Esophagus squamous epithelium (tissue), 5 donors: ENCODE data around the gene SLC22A15. TPM values are rescaled to one million over a fixed set of nuclear protein-coding genes. Genes with fewer than 3 reads are reported as not detected.

Source experiments
- DNase-seq: peaks from one replicate; lab custom pipeline; 2025; lab: John Stamatoyannopoulos, UW
- H3K27ac ChIP-seq, 4 donors: fragments of 200-600 bp; sonication (generic); one replicate each; pipeline ENCODE4 v1.5.1; 2016 to 2019; ENCODE audit warnings: mild to moderate bottlenecking in 1 of 4
- H3K27me3 ChIP-seq, 4 donors: fragments of 200-600 bp; sonication (generic); 1 replicate in 3 of 4; 2 replicates in 1 of 4; pipeline versions ENCODE4 v1.5.1 to v1.6.0; 2017 to 2021; ENCODE audit warnings: antibody characterized with exemption in 1 of 4
- H3K36me3 ChIP-seq, 3 donors: fragments of 200-600 bp; sonication (generic); one replicate each; pipeline ENCODE4 v1.5.1; 2016 to 2019
- H3K4me1 ChIP-seq, 3 donors: fragments of 200-600 bp; sonication (generic); one replicate each; pipeline ENCODE4 v1.5.1; 2017 to 2019
- H3K4me3 ChIP-seq, 4 donors: fragments of 200-600 bp; sonication (generic); 1 replicate in 3 of 4; 2 replicates in 1 of 4; pipeline ENCODE4 v1.5.1; 2016 to 2019; ENCODE audit warnings: mild to moderate bottlenecking in 2 of 4, moderate library complexity in 1 of 4
- H3K9me3 ChIP-seq, 3 donors: fragments of 200-600 bp; sonication (generic); one replicate each; pipeline ENCODE4 v1.5.1; 2016 to 2019
- CTCF ChIP-seq, 6 experiments: fragments of 450-650 bp in 4 of 6; fragments of 200-600 bp in 2 of 6; sonication (generic) in 2 of 6; IDR thresholded peaks; one replicate each; pipeline ENCODE4 v1.5.1; 2016 to 2019; ENCODE audit warnings: antibody characterized with exemption in 6 of 6, mild to moderate bottlenecking in 4 of 6, moderate library complexity in 4 of 6
- POLR2A ChIP-seq, 4 donors: fragments of 450-650 bp; IDR thresholded peaks; one replicate each; pipeline ENCODE4 v1.6.1; 2017; ENCODE audit warnings: antibody characterized with exemption in 4 of 4, mild to moderate bottlenecking in 4 of 4, moderate library complexity in 3 of 4
- WGBS, 2 donors: methylation state at CpG; one replicate each; pipeline ENCODE4 v1.1.5; 2018; 5-methylcytosine and 5-hydroxymethylcytosine counted together
- intact Hi-C: fragments of 100-400 bp; cut with DNase I; formaldehyde crosslinking; loops from one replicate; pipeline ENCODE4 v1.15.0; 2022
- total RNA-seq, 4 donors: library from RNA; depleted of rRNA; stranded (reverse); fragments of >200 nt; gene quantifications; one replicate each; pipeline ENCODE4 v1.1.0, GENCODE V29; 2016
- donor health status: DM: yes; HTN: yes; CAD: no.

Gene SLC22A15
- total RNA-seq, 4 donors from 2014 or later, result 7.2 to 12.0 (median 9.4) TPM

DNA sequence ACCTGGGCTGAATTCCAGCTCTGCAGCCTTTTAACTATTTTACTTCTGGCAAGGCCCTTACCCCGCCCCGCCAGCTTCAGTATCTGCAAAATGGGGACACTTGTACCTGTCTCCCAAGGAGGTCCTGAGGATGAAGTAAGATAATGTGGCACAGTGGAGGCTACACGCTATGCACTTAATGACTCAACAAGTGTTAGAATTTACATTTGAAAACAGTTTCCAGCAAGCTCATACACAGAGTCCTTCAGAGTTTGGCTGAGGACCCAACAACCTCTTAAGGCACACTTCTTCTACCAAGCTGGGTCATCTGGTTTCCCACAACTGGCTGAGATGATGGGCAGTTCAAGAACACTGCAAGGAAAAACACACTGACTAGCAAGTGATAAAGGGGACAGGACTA lies 30.2 kb upstream of the SLC22A15 start:
- 41 to 52% methylated on average over 2 to 3 of the region's 3 CpGs for WGBS, 2 donors
- Histone ChIP-seq H3K36me3 (no peaks in the 10 kb centered on the region), H3K4me1 (peaks cover 0 to 17% (median 6%) of the 10 kb centered on the region in 3 donors), H3K27ac (no peak overlapping the region), H3K27me3 (no peaks in the 10 kb centered on the region), H3K9me3 (no peaks in the 10 kb centered on the region), H3K4me3 (no peak overlapping the region)
- intact Hi-C loops, result no loop called here
- no peak for TF ChIP-seq CTCF (IDR thresholded peaks at IDR 0.05)
- TF ChIP-seq POLR2A (IDR thresholded peaks at IDR 0.05), result no peak
- DNase-seq, result no peak

DNA sequence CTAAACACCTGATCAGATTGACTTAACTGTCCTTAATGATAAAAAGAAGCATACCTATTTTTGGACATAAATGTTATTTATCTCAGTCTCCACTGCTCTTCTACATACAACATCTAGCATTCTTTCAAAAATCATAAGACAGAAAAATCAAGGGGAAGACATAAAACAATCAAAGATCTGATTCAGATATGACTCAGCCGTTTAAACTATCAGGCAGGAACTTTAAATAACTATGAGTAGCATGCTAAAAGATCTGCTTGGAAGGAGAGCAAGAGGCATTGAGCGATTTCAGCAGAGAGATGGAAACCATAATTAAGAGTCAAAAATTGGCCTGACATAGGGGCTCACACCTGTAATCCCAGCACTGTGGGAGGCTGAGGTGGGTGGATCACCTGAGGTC lies 27.2 kb upstream of the SLC22A15 start:
- H3K27ac ChIP-seq, result no peak overlapping the region
- no peaks in the 10 kb centered on the region for H3K9me3 ChIP-seq
- no peak overlapping the region for H3K4me3 ChIP-seq
- WGBS, 2 donors, result 31 to 39% methylated on average over 2 of the region's 2 CpGs
- H3K27me3 ChIP-seq, result no peaks in the 10 kb centered on the region
- TF ChIP-seq CTCF (IDR thresholded peaks at IDR 0.05) (no peak), POLR2A (IDR thresholded peaks at IDR 0.05) (no peak)
- peaks cover 0 to 41% (median 6%) of the 10 kb centered on the region in 3 donors for H3K4me1 ChIP-seq
- intact Hi-C loops, result no loop called here
- no peaks in the 10 kb centered on the region for H3K36me3 ChIP-seq
- no peak for DNase-seq

GRCh38 chr1:115951560-115951959 lies 24.8 kb upstream of the SLC22A15 start:
- Histone ChIP-seq H3K4me3 (no peak overlapping the region), H3K4me1 (peaks cover 0 to 42% (median 0%) of the 10 kb centered on the region in 3 donors), H3K27me3 (no peaks in the 10 kb centered on the region), H3K27ac (no peak overlapping the region), H3K9me3 (no peaks in the 10 kb centered on the region), H3K36me3 (no peaks in the 10 kb centered on the region)
- TF ChIP-seq POLR2A (IDR thresholded peaks at IDR 0.05), result no peak
- no peak for TF ChIP-seq CTCF (IDR thresholded peaks at IDR 0.05)
- DNase-seq, result no peak
- intact Hi-C loops, result no loop called here

DNA sequence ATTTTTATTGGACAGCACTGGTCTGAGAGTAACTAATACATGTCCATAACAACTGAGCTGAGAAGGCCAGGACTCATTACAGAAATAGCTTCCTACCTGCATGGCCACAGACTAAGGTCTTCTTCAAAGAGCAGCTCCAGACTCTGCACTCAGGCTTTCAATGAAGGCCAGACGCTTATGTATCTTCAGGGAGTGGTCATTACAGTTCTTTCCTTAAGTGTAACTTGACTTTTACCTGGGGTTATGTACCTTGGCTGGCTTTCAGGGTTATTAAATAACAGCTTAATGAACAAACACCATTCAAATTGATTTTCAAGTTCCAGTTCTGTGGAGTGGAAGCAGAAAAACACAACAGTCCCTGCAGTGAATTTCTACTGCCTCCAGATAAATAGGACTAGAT lies 23.8 kb upstream of the SLC22A15 start:
- Histone ChIP-seq H3K4me1 (peaks cover 0 to 42% (median 0%) of the 10 kb centered on the region in 3 donors), H3K27ac (peak overlapping the region in 3 of 4 donors; percentile 58 to 78 (median 77)), H3K4me3 (no peak overlapping the region), H3K36me3 (no peaks in the 10 kb centered on the region), H3K9me3 (no peaks in the 10 kb centered on the region), H3K27me3 (no peaks in the 10 kb centered on the region)
- no peak for TF ChIP-seq CTCF (IDR thresholded peaks at IDR 0.05)
- TF ChIP-seq POLR2A (IDR thresholded peaks at IDR 0.05), result no peak
- no peak for DNase-seq
- WGBS, 2 donors, result 0% methylated on average over 1 of the region's 1 CpG
- intact Hi-C loops, result no loop called here

- 10 to 36% methylated on average over 1 of the region's 1 CpG for WGBS, 2 donors
- H3K4me1 ChIP-seq, result peaks cover 0 to 37% (median 0%) of the 10 kb centered on the region in 3 donors
- H3K27me3 ChIP-seq, result no peaks in the 10 kb centered on the region
- no peak for DNase-seq
- H3K9me3 ChIP-seq, result no peaks in the 10 kb centered on the region
- no peak for TF ChIP-seq CTCF (IDR thresholded peaks at IDR 0.05)
- no peak for TF ChIP-seq POLR2A (IDR thresholded peaks at IDR 0.05)
- H3K4me3 ChIP-seq, result no peak overlapping the region
- H3K27ac ChIP-seq, result peak overlapping the region; percentile 58 to 78 (median 68)
- intact Hi-C loops, result no loop called here
- no peaks in the 10 kb centered on the region for H3K36me3 ChIP-seq
Observed at GRCh38 chr1:115953180-115953579, 23.1 kb upstream of the SLC22A15 start.
